GM12878 (cell line): Measurements from ENCODE around the gene RNF166. TPM values are rescaled to one million over a fixed set of nuclear protein-coding genes. Genes with fewer than 3 reads are reported as not detected.

Source experiments
- ATAC-seq: fragments of 200-7000 bp; cut with Tn5 transposase; 3 replicates; pipeline ENCODE4 v1.9.1; 2020; ENCODE audit warnings: mild to moderate bottlenecking, moderate library complexity
- BruUV-seq: library from RNA; stranded (reverse); fragments of 400-500 nt; replicated peaks from 2 replicates; lab custom pipeline; 2021; lab: Mats Ljungman, UMichigan
- CTCF ChIA-PET: fragments of 300-600 bp; sonication (Branson Sonifier 250); formaldehyde crosslinking; extraction: SDS; loops from one replicate; lab custom pipeline; 2021; ENCODE audit warnings: inconsistent platforms; lab: Yijun Ruan, JAX
- POLR2A ChIA-PET: fragments of 350-600 bp; formaldehyde crosslinking; extraction: SDS; loops from one replicate; lab custom pipeline; 2021; ENCODE audit warnings: inconsistent platforms; lab: Charles Lee
- RAD21 ChIA-PET: fragments of 300-600 bp; sonication (Branson Sonifier 250); formaldehyde crosslinking; loops from one replicate; lab custom pipeline; 2023; ENCODE audit warnings: antibody characterized with exemption; ENCODE audit not compliant: unreplicated experiment; lab: Charles Lee
- SMC1A ChIA-PET: fragments of 300-600 bp; sonication (Branson Sonifier 250); formaldehyde crosslinking; loops from one replicate; lab custom pipeline; 2023; ENCODE audit not compliant: unreplicated experiment, uncharacterized antibody; lab: Charles Lee
- DNase-seq: peaks from one replicate; pipeline ENCODE4 v3.0.0-alpha.2; 2011; ENCODE audit warnings: low read depth, low spot score
- FAIRE-seq: peaks from 3 replicates; lab custom pipeline; 2011; peaks lifted over from hg19 to GRCh38; lab: Jason Lieb, UNC
- H2AFZ ChIP-seq: 2 replicates; pipeline ENCODE4 v1.6.0; 2011; ENCODE audit warnings: low read depth, low read length, control low read depth; ENCODE audit not compliant: control insufficient read depth
- H3K27ac ChIP-seq: 2 replicates; pipeline ENCODE4 v1.5.1; 2011; ENCODE audit warnings: control low read depth; ENCODE audit not compliant: control insufficient read depth, insufficient read depth
- H3K27me3 ChIP-seq, 2 experiments: replicated peaks in 1 of 2; 2 replicates each; pipeline versions ENCODE4 v1.6.0 to v1.6.1; 2011; ENCODE audit warnings: low read length in 1 of 2; ENCODE audit not compliant: control insufficient read depth in 2 of 2, insufficient read depth in 2 of 2
- H3K36me3 ChIP-seq, 2 experiments: 2 replicates each; pipeline ENCODE4 v1.5.1; 2011; ENCODE audit warnings: low read length in 1 of 2; ENCODE audit not compliant: control insufficient read depth in 2 of 2, insufficient read depth in 2 of 2
- H3K4me1 ChIP-seq: 2 replicates; pipeline ENCODE4 v1.6.1; 2011; ENCODE audit warnings: mild to moderate bottlenecking, low read length, moderate library complexity, mixed read lengths; ENCODE audit not compliant: control insufficient read depth, insufficient read depth
- H3K4me2 ChIP-seq: 2 replicates; pipeline ENCODE4 v1.6.0; 2011; ENCODE audit warnings: control low read depth; ENCODE audit not compliant: control insufficient read depth, insufficient read depth
- H3K4me3 ChIP-seq: fragments of 200-600 bp; sonication (generic); 2 replicates; pipeline ENCODE4 v1.5.1; 2016
- H3K79me2 ChIP-seq: 2 replicates; pipeline ENCODE4 v1.6.0; 2011; ENCODE audit warnings: low read length; ENCODE audit not compliant: control insufficient read depth, insufficient read depth
- H3K9ac ChIP-seq: 2 replicates; pipeline ENCODE4 v1.8.0; 2011; ENCODE audit warnings: low read length, control low read depth, mixed read lengths; ENCODE audit not compliant: control insufficient read depth, insufficient read depth
- H3K9me3 ChIP-seq: replicated peaks from 3 replicates; pipeline ENCODE4 v1.5.1; 2011; ENCODE audit warnings: mild to moderate bottlenecking, low read length; ENCODE audit not compliant: control insufficient read depth, insufficient read depth
- H4K20me1 ChIP-seq: 2 replicates; pipeline ENCODE4 v1.6.0; 2011; ENCODE audit not compliant: control insufficient read depth, insufficient read depth
- BCL11A ChIP-seq: IDR thresholded peaks from 2 replicates; pipeline ENCODE4 v1.6.1; 2011; ENCODE audit warnings: low read depth, low read length
- CBFB ChIP-seq: IDR thresholded peaks from 2 replicates; pipeline ENCODE4 v1.6.1; 2016; ENCODE audit warnings: antibody characterized with exemption, low read depth
- GATAD2B ChIP-seq: fragments of 450-650 bp; conservative IDR thresholded peaks from 2 replicates; pipeline ENCODE4 v1.6.1; 2017; ENCODE audit warnings: low read depth, mild to moderate bottlenecking, moderate library complexity
- HDAC2 ChIP-seq: fragments of 200-600 bp; sonication (generic); IDR thresholded peaks from 2 replicates; pipeline ENCODE4 v1.6.1; 2017
- MXI1 ChIP-seq: fragments of 150-350 bp; IDR thresholded peaks from 2 replicates; pipeline ENCODE4 v1.6.1; 2011; ENCODE audit warnings: low read depth, mild to moderate bottlenecking, inconsistent platforms, low read length, improper control_type of control experiment
- NBN ChIP-seq: fragments of 450-650 bp; IDR thresholded peaks from 2 replicates; pipeline ENCODE4 v1.6.1; 2016
- NFYA ChIP-seq: IDR thresholded peaks from 2 replicates; pipeline ENCODE4 v1.6.1; 2011; ENCODE audit warnings: low read depth, mild to moderate bottlenecking, low read length, improper control_type of control experiment, borderline replicate concordance
- PML ChIP-seq: IDR thresholded peaks from 2 replicates; pipeline ENCODE4 v1.6.1; 2012; ENCODE audit warnings: low read length, inconsistent platforms
- REST ChIP-seq: IDR thresholded peaks from 2 replicates; pipeline ENCODE4 v1.6.1; 2012; ENCODE audit warnings: mild to moderate bottlenecking, low read depth, low read length
- SMARCA5 ChIP-seq: fragments of 450-650 bp; IDR thresholded peaks from 2 replicates; pipeline ENCODE4 v1.6.1; 2017; ENCODE audit warnings: mild to moderate bottlenecking
- SMC3 ChIP-seq: IDR thresholded peaks from 2 replicates; pipeline ENCODE4 v1.6.1; 2011; ENCODE audit warnings: low read length, improper control_type of control experiment, borderline replicate concordance
- TCF12 ChIP-seq: IDR thresholded peaks from 2 replicates; pipeline ENCODE4 v1.6.1; 2011; ENCODE audit warnings: low read depth, mild to moderate bottlenecking, low read length
- ZBED1 ChIP-seq: IDR thresholded peaks from 2 replicates; pipeline ENCODE4 v1.6.1; 2016; ENCODE audit warnings: borderline replicate concordance
- WGBS: methylation state at CpG from one replicate; pipeline ENCODE4 v1.1.6; 2016; ENCODE audit warnings: low lambda C conversion rate; ENCODE audit not compliant: insufficient replicate concordance, insufficient coverage; ENCODE audit errors: missing lambda C conversion rate; 5-methylcytosine and 5-hydroxymethylcytosine counted together
- in situ Hi-C: fragments of 300-500 bp; cut with MboI; formaldehyde crosslinking; loops from 9 replicates; pipeline ENCODE4 v1.14.3; 2018; ENCODE audit warnings: mixed read lengths
- intact Hi-C: fragments of 100-400 bp; cut with micrococcal nuclease; formaldehyde crosslinking; loops from one replicate; pipeline ENCODE4 v1.14.2; 2022; ENCODE audit not compliant: unreplicated experiment
- polyA plus RNA-seq, 11 experiments: library from polyadenylated mRNA; depleted of rRNA in 4 of 11; unstranded in 6 of 11; stranded (reverse) in 5 of 11; fragments of >200 nt; fragmentation: Nextera tagmentation in 4 of 11; fragmentation: Illumina TruSeq in 1 of 11; extraction: Ambion mirVana in 4 of 11; extraction: Trizol in 1 of 11; gene quantifications; 1 replicate in 1 of 11; 2 replicates in 10 of 11; pipeline versions ENCODE4 v1.2.1 to v1.2.3, GENCODE V29; 2011 to 2016; ENCODE audit warnings: inconsistent platforms in 2 of 11, missing spikeins in 2 of 11, low read depth in 1 of 11
- total RNA-seq, 4 experiments: library from RNA; depleted of rRNA in 3 of 4; stranded (reverse); fragments of >200 nt in 3 of 4; fragmentation: Illumina TruSeq in 1 of 4; extraction: Trizol in 1 of 4; gene quantifications; 2 replicates each; pipeline versions ENCODE4 v1.2.1 to v1.2.3, GENCODE V29; 2013 to 2021
- TF ChIP-seq, protein P1 (sequence below): fragments of 450-650 bp; IDR thresholded peaks from 2 replicates; pipeline ENCODE4 v1.6.1; 2016; ENCODE audit warnings: mild to moderate bottlenecking
- TF ChIP-seq, protein P2 (sequence below): fragments of 450-650 bp; IDR thresholded peaks from 2 replicates; pipeline ENCODE4 v1.6.1; 2017; ENCODE audit warnings: mild to moderate bottlenecking
- TF ChIP-seq, protein P3 (sequence below): fragments of 150-350 bp; IDR thresholded peaks from 2 replicates; pipeline ENCODE4 v1.6.1; 2016; ENCODE audit warnings: low read depth, low read length

The RNF166 gene
- total and polyA plus RNA-seq, 10 of the 15 experiments (the other 5 are each of a cell fraction or from before 2014, with no cell fraction given): 0.48 to 32.8 (median 12.1) TPM

GRCh38 chr16:88720396-88720970 lies 14.3 kb upstream of the RNF166 start:
- Histone ChIP-seq H3K36me3 (peaks cover 13 to 60% of the 10 kb centered on the region in 2 experiments), H3K79me2 (no peaks in the 10 kb centered on the region), H3K4me1 (no peaks in the 10 kb centered on the region), H3K9me3 (no peaks in the 10 kb centered on the region), H2AFZ (no peak overlapping the region), H3K4me3 (no peak overlapping the region), H3K4me2 (no peak overlapping the region), H3K9ac (no peak overlapping the region), H4K20me1 (no peaks in the 10 kb centered on the region), H3K27ac (no peak overlapping the region), H3K27me3 (no peaks in the 10 kb centered on the region)
- ATAC-seq (no peak), DNase-seq (no peak), FAIRE-seq (no peak)
- CTCF ChIA-PET: no interaction called here
- in situ Hi-C loops (no loop called here), intact Hi-C loops (no loop called here)
- SMC1A ChIA-PET: no interaction called here
- no TSS peak for BruUV-seq
- RAD21 ChIA-PET: no interaction called here
- POLR2A ChIA-PET: interaction anchor here (0.6 kb wide), 1 partner anchor 790 kb away, joined by 4 read pairs; no protein-coding TSS in a partner anchor
- WGBS: 92% methylated on average over 12 of the region's 23 CpGs
- TF ChIP-seq REST (no peak), NFYA (no peak), SMARCA5 (no peak), NBN (no peak), HDAC2 (no peak), MXI1 (no peak), CBFB (no peak), BCL11A (no peak), PML (no peak), SMC3 (no peak), ZBED1 (no peak), TCF12 (no peak), GATAD2B (no peak)
- TF ChIP-seq, protein P1, sequence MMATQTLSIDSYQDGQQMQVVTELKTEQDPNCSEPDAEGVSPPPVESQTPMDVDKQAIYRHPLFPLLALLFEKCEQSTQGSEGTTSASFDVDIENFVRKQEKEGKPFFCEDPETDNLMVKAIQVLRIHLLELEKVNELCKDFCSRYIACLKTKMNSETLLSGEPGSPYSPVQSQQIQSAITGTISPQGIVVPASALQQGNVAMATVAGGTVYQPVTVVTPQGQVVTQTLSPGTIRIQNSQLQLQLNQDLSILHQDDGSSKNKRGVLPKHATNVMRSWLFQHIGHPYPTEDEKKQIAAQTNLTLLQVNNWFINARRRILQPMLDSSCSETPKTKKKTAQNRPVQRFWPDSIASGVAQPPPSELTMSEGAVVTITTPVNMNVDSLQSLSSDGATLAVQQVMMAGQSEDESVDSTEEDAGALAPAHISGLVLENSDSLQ: no peak
- TF ChIP-seq, protein P2, sequence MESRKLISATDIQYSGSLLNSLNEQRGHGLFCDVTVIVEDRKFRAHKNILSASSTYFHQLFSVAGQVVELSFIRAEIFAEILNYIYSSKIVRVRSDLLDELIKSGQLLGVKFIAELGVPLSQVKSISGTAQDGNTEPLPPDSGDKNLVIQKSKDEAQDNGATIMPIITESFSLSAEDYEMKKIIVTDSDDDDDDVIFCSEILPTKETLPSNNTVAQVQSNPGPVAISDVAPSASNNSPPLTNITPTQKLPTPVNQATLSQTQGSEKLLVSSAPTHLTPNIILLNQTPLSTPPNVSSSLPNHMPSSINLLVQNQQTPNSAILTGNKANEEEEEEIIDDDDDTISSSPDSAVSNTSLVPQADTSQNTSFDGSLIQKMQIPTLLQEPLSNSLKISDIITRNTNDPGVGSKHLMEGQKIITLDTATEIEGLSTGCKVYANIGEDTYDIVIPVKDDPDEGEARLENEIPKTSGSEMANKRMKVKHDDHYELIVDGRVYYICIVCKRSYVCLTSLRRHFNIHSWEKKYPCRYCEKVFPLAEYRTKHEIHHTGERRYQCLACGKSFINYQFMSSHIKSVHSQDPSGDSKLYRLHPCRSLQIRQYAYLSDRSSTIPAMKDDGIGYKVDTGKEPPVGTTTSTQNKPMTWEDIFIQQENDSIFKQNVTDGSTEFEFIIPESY: no peak
- TF ChIP-seq, protein P3, sequence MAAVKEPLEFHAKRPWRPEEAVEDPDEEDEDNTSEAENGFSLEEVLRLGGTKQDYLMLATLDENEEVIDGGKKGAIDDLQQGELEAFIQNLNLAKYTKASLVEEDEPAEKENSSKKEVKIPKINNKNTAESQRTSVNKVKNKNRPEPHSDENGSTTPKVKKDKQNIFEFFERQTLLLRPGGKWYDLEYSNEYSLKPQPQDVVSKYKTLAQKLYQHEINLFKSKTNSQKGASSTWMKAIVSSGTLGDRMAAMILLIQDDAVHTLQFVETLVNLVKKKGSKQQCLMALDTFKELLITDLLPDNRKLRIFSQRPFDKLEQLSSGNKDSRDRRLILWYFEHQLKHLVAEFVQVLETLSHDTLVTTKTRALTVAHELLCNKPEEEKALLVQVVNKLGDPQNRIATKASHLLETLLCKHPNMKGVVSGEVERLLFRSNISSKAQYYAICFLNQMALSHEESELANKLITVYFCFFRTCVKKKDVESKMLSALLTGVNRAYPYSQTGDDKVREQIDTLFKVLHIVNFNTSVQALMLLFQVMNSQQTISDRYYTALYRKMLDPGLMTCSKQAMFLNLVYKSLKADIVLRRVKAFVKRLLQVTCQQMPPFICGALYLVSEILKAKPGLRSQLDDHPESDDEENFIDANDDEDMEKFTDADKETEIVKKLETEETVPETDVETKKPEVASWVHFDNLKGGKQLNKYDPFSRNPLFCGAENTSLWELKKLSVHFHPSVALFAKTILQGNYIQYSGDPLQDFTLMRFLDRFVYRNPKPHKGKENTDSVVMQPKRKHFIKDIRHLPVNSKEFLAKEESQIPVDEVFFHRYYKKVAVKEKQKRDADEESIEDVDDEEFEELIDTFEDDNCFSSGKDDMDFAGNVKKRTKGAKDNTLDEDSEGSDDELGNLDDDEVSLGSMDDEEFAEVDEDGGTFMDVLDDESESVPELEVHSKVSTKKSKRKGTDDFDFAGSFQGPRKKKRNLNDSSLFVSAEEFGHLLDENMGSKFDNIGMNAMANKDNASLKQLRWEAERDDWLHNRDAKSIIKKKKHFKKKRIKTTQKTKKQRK: no peak
